Smooth muscle cell of the pulmonary artery (primary cell): ENCODE measurements around the gene KIF2C. TPM values are rescaled to one million over a fixed set of nuclear protein-coding genes. Genes with fewer than 3 reads are reported as not detected.

Experiments used
- total RNA-seq: library from RNA; depleted of rRNA; stranded (reverse); fragments of >200 nt; gene quantifications from 2 replicates; pipeline ENCODE4 v1.2.3, GENCODE V29; 2014

The KIF2C gene
- 3.2 and 9.3 TPM in 2 replicates for total RNA-seq

DNA sequence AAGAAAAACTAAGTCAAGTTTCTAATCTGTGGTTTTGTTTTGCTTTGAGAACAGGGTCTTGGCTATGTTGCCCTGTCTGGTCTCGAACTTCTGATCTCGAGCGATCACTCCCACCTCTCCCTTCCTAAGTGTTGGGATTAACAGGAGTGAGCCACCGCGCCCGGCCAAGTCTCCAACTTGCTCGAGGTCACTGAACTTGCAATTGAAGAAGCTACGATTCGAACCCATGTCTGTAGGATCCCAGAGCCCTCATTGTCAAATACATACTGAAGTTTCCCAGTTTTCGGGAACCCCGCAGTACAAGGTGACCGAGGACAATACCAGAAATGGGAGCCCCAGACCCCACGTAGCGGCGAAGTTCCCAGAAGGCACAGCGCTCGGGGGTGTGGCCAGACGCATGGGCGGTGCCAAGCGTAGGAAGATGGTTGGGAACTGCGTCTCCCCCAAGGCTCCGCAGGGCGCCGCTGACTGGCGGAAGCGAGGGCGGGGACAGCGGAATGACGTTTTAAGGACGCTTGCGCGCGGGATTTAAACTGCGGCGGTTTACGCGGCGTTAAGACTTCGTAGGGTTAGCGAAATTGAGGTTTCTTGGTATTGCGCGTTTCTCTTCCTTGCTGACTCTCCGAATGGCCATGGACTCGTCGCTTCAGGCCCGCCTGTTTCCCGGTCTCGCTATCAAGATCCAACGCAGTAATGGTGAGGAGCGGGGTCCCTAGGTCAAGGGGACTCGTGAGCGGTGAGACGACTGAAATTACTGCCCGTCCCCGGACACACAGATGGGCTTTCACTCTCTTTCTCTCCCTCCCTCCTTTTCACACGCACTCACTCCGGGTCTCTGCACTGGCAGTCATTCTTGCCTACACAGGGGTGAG lies at the start of gene KIF2C:
TSS of gene KIF2C (plus strand) at position 531 of the 872 bp plus-strand sequence. CDS start at position 627, 96 bp downstream.

DNA sequence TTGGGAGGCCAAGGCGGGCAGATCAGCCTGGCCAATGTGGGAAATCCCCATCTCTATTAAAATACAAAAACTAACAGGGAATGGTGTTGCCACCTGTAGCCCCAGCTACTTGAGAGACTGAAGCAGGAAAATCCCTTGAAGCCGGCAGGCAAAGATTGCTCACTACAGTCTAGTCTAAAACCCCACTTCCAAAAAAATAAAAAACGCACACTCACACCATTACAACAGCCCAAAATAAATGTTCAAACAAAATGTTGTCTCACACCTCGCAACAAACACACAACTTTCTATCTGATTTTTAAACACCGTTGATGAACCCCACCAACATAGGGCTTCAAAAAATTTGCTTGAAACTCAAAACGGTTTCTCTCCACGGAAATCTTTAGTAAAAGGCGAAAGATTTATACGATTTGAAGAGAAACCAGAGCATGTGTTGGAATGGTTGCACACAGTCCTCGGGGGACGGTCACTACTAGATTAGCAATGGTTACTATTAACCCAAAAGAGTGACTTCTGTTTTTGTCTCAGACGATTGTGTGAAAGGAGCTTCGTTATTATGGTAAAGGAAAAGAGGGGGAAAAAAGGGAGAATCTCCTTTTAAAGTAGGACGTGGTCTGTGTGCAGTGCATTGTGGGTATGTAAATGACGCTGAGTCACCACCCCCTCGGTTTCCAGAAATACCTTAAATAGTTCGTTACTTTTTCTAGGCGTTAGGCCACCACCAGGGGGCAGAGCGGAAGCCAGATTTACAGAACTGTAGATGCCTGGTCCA lies 8.7 kb upstream of the KIF2C start, which contains the start of gene RNU5D-1:
TSS of gene RNU5D-1 (minus strand) at position 430 of the 772 bp plus-strand sequence.

DNA sequence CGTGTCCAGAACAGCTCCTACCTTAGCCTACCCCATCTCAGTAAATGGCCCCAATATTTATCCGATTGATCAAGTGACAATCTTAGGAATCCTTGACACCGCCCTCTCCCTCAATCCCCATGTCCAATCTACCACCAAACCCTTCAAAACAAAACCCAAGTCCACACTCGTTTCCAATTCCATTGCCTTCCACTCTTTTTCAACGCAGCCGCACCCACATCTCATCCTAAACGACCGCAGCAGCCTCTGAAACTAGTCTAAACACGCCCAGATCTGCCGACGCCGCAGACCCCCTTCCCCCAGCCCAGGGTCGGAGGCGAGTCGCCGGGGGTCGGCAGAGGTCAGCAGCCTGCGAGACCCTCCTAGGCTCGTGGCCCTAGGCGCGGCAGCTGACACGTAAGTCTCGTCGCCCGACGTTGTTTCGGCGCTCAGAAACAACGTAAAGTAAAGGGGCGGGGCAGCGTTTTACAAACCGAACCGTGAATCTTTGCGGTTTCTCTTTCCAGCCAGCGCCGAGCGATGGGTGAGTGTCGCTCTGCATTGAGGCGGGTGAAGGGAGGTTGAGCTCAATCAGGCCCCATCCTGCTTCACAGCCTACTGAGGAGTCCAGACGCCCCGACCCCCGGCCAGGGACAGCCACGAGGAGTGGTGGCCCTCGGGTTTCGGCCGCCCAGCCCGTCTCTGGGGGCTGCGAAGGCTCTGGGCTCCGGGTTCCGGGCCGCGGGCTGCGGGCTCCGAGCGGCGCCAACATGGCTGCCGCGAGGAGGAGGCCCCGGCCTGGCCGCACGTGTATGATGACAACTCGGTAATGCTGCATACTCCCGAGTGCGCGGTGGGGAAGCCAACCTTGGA lies 35.7 kb downstream of the KIF2C start, which contains the start of gene RPS8:
TSS of gene RPS8 (plus strand) at position 463 of the 852 bp plus-strand sequence. CDS start at position 520, 57 bp downstream.

DNA sequence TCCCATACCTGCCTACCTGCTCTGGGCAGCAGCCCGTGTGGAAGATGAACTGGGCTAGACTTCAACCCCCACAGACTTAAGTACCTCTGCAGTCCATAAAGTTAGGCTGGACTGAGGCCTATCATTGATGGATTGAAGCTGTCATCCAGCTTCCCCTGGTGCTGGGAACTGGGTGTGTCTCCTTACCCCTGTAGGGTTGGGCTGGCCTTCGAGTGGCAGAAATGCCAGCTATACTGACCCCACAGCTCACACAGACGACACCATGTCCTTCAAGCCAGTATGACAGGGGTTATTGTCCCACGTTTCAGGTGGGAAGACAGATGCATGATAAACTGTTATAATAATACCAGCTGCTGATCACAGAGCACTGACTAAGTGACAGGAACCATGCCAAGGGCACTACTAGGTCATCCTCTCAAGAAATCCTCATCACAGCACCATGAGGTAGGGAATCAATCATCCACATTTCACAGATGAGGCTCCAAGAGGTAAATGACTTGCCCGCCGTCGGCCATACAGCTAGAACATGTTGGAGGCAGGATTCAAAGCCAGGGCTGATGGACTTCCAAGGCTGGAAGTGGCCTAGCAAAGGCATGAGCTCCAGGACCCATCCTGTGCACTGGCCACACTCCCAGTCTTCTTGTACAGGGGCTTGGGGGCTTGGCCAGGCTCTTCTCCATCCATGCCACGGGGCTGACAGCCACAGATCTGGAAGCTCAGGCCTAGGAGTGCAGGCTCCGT lies 48.7 kb downstream of the KIF2C start, which contains the start of gene BEST4:
TSS of gene BEST4 (minus strand) at position 51 of the 741 bp plus-strand sequence. CDS start 465 bp downstream, outside the sequence.

DNA sequence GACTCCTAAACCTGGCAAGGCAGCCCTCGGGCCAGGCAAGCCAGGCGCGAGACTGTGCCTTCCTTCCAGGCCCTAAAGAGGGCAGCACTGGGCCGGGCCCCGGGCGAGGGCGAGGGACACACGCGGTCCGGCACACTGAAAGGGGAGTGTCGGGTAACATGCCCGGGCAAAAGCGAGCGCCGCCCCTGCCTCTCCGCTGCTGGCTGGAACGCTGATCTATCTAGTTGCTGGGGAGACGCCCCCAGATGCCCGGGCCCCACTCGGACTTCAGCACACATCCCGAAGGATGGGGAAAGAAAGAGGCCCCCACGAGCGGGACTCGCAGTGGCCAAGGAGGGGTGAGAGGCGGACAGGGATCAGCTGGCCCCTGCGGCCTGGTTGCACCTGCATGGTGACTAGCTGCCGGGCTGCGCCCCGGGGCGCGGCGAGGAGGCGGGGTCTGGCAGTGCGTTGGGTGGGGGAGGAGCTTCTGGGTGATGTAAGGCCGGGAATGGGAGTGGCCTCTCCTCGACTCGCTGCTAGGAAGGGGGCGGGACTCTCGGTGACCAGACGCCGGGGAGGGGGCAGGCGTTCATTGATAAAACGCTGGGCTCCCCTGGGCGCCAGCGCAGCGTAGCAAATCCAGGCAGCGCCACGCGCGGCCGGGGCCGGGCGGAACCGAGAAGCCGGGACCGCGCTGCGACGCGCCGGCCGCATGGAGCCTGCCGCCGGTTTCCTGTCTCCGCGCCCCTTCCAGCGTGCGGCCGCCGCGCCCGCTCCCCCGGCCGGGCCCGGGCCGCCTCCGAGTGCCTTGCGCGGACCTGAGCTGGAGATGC lies 60.3 kb downstream of the KIF2C start, which contains the start of gene PLK3:
TSS of gene PLK3 (plus strand) at position 608 of the 815 bp plus-strand sequence. CDS start at position 695, 87 bp downstream.

DNA sequence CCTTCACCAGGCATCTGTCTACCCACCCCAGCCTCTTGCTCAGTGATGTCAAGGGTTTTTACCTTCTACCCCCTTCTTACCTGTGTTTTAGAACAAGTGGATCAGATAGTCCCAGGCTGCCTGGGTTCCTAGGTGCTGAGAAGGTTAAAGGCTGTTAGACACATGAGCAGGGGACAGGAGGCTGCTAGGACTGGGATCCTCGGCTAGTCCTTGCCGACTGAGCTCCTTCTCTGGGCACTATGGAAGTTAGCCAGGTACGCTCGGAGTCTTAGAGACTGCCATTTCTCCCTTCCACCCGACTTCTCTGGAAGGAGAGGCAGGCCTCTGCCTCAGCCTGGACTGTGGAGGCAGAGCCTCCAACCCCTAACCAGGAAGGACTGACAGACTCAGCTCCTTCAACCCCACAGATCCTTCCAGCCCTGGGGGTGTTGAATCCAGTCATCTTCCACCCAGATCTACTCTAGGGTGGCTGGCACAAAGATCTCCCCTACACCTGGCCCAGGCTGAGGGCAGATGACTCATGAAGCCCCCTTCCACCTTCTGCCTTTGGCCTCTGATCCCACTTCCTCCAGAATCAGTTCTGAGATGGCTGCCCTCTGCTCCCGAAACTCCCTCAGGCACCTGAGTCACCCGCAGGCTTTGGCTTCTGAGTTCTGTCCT lies 67.2 kb downstream of the KIF2C start, which contains the start of gene DYNLT4:
TSS of gene DYNLT4 (minus strand) at position 648 of the 660 bp plus-strand sequence. CDS start 683 bp downstream, outside the sequence.

DNA sequence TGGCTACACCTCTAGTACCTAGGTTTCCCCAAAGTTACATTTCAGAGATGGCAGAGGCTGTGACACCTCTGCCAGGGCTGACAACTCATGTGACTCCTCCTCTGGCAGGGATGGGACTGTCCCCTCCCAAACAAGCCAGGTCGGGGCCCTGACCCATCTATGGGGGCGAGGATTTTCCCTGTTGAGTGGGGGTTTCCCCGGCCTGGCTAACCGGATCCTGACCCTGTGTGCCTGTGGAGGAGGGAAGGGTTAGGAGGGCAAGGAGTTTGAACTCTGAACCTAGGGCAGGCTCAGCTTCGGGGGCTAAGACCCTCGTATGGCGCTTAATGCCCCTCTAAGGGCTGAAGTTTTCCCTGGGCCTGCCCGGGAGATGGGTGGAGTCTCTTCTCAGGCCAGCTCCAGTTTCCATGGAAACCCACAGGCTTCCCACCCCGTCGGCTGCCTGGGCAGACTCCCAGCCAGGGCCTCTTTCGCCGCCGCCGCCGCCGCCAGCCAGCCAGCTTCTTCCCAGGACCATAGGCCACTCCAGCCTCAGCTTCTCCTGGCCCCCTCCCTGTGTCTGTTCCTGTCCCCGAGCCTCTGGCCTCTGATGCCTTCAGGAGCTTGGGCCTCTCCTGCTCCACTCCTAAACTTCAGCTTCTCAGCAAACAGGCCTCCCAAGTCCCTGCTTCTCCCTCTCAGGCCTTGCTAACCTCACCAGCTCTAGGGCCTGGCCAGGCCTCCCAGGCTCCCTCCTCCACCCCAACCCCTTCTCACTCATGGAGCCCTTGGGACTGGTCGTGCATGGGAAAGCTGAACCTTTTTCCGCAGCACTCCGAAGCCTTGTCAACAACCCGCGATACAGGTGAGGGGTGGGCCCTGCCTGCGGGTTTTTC lies 68.7 kb downstream of the KIF2C start, which contains the start of gene BTBD19:
TSS of gene BTBD19 (plus strand) at position 461 of the 875 bp plus-strand sequence. CDS start at position 759, 298 bp downstream.

Other genes with a start within 250 kb of the KIF2C start
- 4.3 and 6.3 TPM in 2 replicates for gene TMEM53, start 65.4 kb upstream of the KIF2C start, total RNA-seq
- 0.91 and 1.3 TPM in 2 replicates for gene ARMH1, start 65.1 kb upstream of the KIF2C start, total RNA-seq
- gene RNU5D-1, start 8.7 kb upstream of the KIF2C start, total RNA-seq, result not detected in 2 replicates
- gene RPS8, start 35.7 kb downstream of the KIF2C start, total RNA-seq, result 817 and 920 TPM in 2 replicates
- 0.07 and 0.20 TPM in 2 replicates for gene BEST4, start 48.3 kb downstream of the KIF2C start, total RNA-seq
- 21.8 and 72.0 TPM in 2 replicates for gene PLK3, start 60.5 kb downstream of the KIF2C start, total RNA-seq
- gene DYNLT4, start 67.5 kb downstream of the KIF2C start, total RNA-seq, result 0.17 TPM in 1 of 2 replicates, not detected in the other
- 10.7 and 18.0 TPM in 2 replicates for gene BTBD19, start 68.7 kb downstream of the KIF2C start, total RNA-seq
- gene PTCH2, start 103.4 kb downstream of the KIF2C start, total RNA-seq, result 0.26 and 0.33 TPM in 2 replicates
- gene EIF2B3, start 246.8 kb downstream of the KIF2C start, total RNA-seq, result 25.4 and 26.9 TPM in 2 replicates